Measurements from ENCODE around the gene CX3CL1. TPM values are rescaled to one million over a fixed set of nuclear protein-coding genes. Genes with fewer than 3 reads are reported as not detected.

Gene CX3CL1
- total and polyA plus RNA-seq, 9 of the 15 experiments (the other 6 are each of a cell fraction or from before 2014, with no cell fraction given) = 0.09 TPM; not detected in 8

GRCh38 chr16:57358086-57358420 lies 14.2 kb upstream of the CX3CL1 start:
- BruUV-seq (replicated peaks) = no TSS peak
- Histone ChIP-seq H3K27ac (ENCODE audit: extremely low read depth, low read depth, low read length) (no peak overlapping the region), H3K9ac (ENCODE audit: insufficient read depth in 1 of 2, low read depth in 2 of 2, low read length in 2 of 2) (no peak overlapping the region), H3K4me3 (no peak overlapping the region), H3K9me1 (ENCODE audit: control insufficient read depth, insufficient read depth, low read length) (no peaks in the 10 kb centered on the region), H3K9me3 (replicated peaks; ENCODE audit: control insufficient read depth, insufficient read depth, low read depth, low read length) (no peaks in the 10 kb centered on the region), H3K79me2 (ENCODE audit: control insufficient read depth, insufficient read depth, low read length) (no peaks in the 10 kb centered on the region), H3K4me2 (ENCODE audit: insufficient read depth, low read length) (no peak overlapping the region), H2AFZ (ENCODE audit: low read depth, low read length) (no peak overlapping the region), H3K36me3 (ENCODE audit: control insufficient read depth, insufficient read depth, low read length) (no peaks in the 10 kb centered on the region), H3K4me1 (replicated peaks in 1 of 2; ENCODE audit: control insufficient read depth in 2 of 2, insufficient read depth in 2 of 2, low read length in 2 of 2) (peaks cover 0 to 4% of the 10 kb centered on the region in 2 experiments; a peak in 1 of 5 replicates), H3K27me3 (ENCODE audit: control insufficient read depth in 2 of 2, insufficient read depth in 2 of 2, low read length in 2 of 2) (peaks cover 4 to 35% of the 10 kb centered on the region in 2 experiments; a peak in 4 of 5 replicates), H4K20me1 (replicated peaks; ENCODE audit: control insufficient read depth, insufficient read depth, low read length) (0 out of 2 replicates have a peak, but pooled peaks cover 2% of the 10 kb centered on the region)
- POLR2A ChIA-PET = no interaction called here
- intact Hi-C loops (cut with micrococcal nuclease) (no loop called here), in situ Hi-C loops (cut with MboI) (no loop called here)
- CTCF ChIA-PET (ENCODE audit: low intra/inter-chr PET ratio) = no interaction called here
- DNase-seq (ENCODE audit: extremely low read depth in 1 of 4, low spot score in 3 of 4) (no peak), ATAC-seq (no peak), FAIRE-seq (no peak)
- 11% methylated on average over 7 of the region's 7 CpGs for WGBS (ENCODE audit: insufficient coverage, low coverage, missing lambda C conversion rate)
- no peak for TF ChIP-seq BDP1 (IDR thresholded peaks at IDR 0.05; ENCODE audit: insufficient read depth, insufficient read length)
- no peak for TF ChIP-seq JUNB (CRISPR knock-in tag; conservative IDR thresholded peaks at IDR 0.05)
- no peak for TF ChIP-seq ZNF639 (CRISPR knock-in tag; conservative IDR thresholded peaks at IDR 0.05 in 1 of 2, IDR thresholded peaks at IDR 0.05 in 1 of 2)
- TF ChIP-seq, protein P1, sequence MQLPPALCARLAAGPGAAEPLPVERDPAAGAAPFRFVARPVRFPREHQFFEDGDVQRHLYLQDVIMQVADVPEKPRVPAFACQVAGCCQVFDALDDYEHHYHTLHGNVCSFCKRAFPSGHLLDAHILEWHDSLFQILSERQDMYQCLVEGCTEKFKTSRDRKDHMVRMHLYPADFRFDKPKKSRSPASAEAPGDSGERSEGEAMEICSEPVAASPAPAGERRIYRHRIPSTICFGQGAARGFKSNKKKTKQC (CRISPR knock-in tag; IDR thresholded peaks at IDR 0.05) = no peak
- TF ChIP-seq PHTF2 (CRISPR knock-in tag; IDR thresholded peaks at IDR 0.05) = no peak
- no peak for TF ChIP-seq NELFE (IDR thresholded peaks at IDR 0.05; ENCODE audit: insufficient read depth, insufficient read length)
- no peak for TF ChIP-seq ZFP30 (CRISPR knock-in tag; IDR thresholded peaks at IDR 0.05; ENCODE audit: borderline replicate concordance)
- TF ChIP-seq EWSR1 (IDR thresholded peaks at IDR 0.05; ENCODE audit: borderline replicate concordance, low read depth, partially characterized antibody) = no peak
- no peak for TF ChIP-seq ZNF398 (CRISPR knock-in tag; IDR thresholded peaks at IDR 0.05)

All from K562 (cell line).